ENCODE data around the gene UVSSA.

GRCh38 chr4:1380368-1381151 is 33.6 kb downstream of the UVSSA start:
- TF ChIP-seq CTCF (IDR thresholded peaks at IDR 0.05), result no peak
- TF ChIP-seq POLR2A (IDR thresholded peaks at IDR 0.05), result no peak
- no peak for TF ChIP-seq POLR2AphosphoS5 (IDR thresholded peaks at IDR 0.05)

Data from sigmoid colon (tissue), 4 donors.